GM19240 (cell line): ENCODE results near the gene TAOK2.

ENCODE experiments used
- DNase-seq: peaks from one replicate; pipeline ENCODE4 v3.0.0; 2011; ENCODE audit warnings: low spot score; ENCODE audit not compliant: insufficient read length

Gene TAOK2

GRCh38 chr16:29963021-29963743 is 10.5 kb upstream of the TAOK2 start:
- no peak for DNase-seq

GRCh38 chr16:29968205-29968604 is 5.5 kb upstream of the TAOK2 start:
- no peak for DNase-seq

- DNase-seq, result no peak
These were observed 2.4 kb upstream of the TAOK2 start for GRCh38 chr16:29971304-29971703.

DNA sequence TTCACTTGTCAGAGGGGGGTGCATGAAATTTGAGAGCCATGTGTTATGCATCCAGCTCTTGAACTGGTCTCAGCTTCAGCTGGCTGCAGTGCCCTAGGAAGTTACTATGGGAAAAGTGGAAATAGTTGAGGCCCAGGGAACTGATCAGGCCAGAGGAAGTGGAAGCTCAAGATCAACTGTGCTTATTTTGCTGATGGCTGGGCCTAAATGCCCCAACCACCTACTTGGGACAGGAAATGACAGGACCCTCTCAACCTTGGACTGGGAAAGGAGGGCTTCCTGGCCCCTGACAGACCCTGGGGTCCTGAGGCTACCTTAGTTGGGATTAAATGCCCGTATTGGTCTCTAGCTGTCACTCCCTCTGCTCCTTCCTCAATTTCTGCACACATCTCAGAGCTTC is 1.2 kb upstream of the TAOK2 start:
- DNase-seq, result no peak

DNA sequence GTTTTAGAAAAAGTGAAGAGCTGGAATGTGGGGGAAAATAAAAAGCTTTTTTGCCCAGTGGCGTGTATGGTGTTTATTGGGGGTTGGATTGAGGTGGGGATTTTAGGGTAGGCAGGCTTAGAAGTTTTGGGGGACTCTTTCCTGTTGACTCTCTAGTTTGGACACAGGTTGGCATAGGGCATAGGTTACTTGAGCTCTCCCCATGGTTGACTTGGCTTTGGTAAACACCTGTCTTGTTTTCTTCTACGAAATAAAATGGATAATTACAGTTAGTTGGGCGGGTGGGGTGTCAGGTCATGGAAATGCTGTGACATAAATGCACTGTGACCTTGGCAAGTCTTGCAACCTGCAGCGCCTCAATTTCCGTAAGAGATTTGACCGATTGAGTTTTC is 680 bp upstream of the TAOK2 start:
- DNase-seq, result no peak

GRCh38 chr16:29974291-29975133 is 844 bp downstream of the TAOK2 start:
- no peak for DNase-seq

- no peak for DNase-seq
These were observed 1.5 kb downstream of the TAOK2 start for GRCh38 chr16:29975134-29975538.

GRCh38 chr16:29975811-29976511 is 2.3 kb downstream of the TAOK2 start:
- no peak for DNase-seq

GRCh38 chr16:29977063-29977825 is 3.6 kb downstream of the TAOK2 start:
- DNase-seq, result no peak

GRCh38 chr16:29978081-29978480 is 4.4 kb downstream of the TAOK2 start:
- no peak for DNase-seq

DNA sequence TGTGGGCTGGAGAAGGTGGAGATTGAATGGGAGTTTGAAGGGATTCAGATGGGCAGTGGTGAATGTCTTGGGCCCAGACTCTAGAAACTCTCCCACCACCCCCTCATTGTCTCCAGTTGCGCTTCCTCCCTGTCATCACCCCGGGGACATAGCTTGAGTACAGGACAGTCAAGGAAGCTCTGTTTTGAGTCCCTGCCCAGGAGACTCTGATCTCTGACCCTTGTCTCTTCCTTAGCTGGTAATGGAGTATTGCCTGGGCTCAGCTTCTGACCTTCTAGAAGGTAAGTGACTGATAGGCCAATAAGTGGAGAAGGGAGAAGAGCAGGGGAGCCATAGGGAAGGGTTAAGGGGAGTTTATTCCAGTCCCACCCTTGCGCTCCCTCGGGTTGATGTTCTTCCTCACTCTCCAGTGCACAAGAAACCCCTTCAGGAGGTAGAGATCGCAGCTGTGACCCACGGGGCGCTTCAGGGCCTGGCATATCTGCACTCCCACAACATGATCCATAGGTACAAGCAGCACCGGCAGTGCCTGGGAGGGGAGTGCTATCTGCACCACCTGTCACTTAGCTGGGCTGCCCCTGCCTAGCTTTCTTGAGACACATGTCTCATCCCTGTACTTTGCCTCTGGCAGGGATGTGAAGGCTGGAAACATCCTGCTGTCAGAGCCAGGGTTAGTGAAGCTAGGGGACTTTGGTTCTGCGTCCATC is 5.0 kb downstream of the TAOK2 start:
- no peak for DNase-seq

DNA sequence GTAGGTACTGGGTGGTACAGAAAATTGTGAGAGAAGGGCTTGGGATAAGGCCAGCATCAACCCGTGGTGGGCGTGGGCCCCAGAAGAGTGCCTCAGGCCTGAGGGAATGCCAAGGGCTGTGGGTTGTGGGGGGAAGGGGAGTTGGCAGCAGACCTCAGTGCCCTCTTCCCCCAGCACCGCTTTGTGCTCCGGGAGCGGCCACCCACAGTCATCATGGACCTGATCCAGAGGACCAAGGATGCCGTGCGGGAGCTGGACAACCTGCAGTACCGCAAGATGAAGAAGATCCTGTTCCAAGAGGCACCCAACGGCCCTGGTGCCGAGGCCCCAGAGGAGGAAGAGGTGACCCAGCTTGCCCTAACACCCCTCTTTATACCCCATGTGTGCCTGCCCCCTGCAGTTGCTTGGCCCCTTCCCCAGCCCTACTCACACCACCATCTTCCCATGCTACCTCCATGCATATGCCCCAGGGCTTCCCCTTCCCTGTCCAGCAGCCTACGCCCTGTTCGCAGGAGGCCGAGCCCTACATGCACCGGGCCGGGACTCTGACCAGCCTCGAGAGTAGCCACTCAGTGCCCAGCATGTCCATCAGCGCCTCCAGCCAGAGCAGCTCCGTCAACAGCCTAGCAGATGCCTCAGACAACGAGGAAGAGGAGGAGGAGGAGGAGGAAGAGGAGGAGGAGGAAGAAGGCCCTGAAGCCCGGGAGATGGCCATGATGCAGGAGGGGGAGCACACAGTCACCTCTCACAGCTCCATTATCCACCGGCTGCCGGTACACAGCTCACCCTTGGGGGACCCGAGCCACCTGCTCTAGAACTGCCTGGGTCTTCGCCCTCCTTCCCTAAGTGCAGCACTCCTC is 9.1 kb downstream of the TAOK2 start:
- DNase-seq, result no peak

DNA sequence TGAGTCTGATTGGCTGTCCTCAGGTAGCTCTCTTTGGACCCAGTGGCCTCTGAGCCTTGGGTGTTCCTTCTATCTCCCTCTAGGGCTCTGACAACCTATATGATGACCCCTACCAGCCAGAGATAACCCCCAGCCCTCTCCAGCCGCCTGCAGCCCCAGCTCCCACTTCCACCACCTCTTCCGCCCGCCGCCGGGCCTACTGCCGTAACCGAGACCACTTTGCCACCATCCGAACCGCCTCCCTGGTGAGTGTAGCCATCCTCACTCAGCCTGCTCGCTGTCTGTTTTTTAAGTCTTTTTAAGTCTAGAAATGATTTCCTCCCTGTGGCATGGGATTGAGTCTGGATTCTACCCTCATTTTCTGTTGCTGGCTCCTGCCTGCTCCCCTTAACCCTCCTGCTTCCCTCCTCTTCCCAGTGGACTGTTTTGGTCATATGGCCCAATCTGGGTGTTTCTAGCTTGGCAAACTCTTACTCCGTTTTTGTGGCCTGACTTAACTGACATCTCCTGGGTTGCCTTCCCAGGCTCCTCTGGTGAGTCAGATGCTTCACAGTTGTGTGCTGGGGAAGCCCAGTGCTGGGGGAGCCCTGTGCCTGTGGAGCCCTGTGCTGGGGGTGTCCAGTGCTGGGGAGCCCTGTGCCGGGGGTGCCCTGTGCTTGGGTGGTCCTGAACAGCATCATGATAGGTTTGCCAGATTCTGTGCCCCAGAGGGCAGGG is 9.9 kb downstream of the TAOK2 start:
- DNase-seq, result peak; percentile 2

DNA sequence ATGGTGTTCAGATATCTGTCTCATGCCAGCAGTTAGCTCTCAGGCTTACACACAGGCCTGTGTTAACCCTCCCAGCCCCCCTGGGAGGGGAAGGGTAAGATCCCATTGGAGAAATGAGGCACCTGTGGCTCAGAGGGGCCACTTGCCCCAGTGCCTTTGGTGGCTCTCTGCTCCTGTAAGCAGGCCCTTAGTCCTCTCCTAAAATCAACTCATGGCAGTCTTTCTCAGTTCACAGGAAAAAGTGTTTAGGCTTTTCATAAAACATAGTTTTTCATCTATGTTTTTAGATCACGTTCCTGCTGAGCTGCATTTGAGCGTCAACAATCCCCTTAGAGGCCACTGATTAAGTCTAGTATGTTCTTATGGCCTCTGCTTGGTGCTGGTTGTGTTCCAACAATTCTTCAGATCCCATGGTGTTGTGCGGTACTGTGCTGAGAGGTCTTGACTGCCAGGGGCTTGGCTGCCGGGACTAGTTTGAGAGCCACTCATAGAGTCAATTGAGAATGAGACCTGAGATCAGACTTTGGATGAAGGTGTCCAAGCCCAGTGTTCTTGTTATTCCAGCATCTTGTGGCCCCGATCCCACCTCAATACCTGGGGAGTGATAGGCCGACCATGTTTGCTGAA is 10.6 kb downstream of the TAOK2 start:
- DNase-seq, result no peak

GRCh38 chr16:29984764-29985147 is 11.1 kb downstream of the TAOK2 start:
- no peak for DNase-seq

DNA sequence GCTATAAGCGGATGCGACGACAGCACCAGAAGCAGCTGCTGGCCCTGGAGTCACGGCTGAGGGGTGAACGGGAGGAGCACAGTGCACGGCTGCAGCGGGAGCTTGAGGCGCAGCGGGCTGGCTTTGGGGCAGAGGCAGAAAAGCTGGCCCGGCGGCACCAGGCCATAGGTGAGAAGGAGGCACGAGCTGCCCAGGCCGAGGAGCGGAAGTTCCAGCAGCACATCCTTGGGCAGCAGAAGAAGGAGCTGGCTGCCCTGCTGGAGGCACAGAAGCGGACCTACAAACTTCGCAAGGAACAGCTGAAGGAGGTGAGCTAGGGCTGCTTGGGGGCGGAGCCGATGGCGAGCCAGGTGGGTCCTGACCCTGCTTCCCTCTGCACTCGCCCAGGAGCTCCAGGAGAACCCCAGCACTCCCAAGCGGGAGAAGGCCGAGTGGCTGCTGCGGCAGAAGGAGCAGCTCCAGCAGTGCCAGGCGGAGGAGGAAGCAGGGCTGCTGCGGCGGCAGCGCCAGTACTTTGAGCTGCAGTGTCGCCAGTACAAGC is 11.7 kb downstream of the TAOK2 start:
- DNase-seq, result no peak

- no peak for DNase-seq
These were observed 12.6 kb downstream of the TAOK2 start for GRCh38 chr16:29986231-29986630.

DNA sequence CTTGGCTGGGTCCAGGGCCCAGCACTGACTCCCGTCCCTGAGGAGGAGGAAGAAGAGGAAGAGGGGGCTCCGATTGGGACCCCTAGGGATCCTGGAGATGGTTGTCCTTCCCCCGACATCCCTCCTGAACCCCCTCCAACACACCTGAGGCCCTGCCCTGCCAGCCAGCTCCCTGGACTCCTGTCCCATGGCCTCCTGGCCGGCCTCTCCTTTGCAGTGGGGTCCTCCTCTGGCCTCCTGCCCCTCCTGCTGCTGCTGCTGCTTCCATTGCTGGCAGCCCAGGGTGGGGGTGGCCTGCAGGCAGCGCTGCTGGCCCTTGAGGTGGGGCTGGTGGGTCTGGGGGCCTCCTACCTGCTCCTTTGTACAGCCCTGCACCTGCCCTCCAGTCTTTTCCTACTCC is 13.3 kb downstream of the TAOK2 start:
- no peak for DNase-seq
